Mesothelial cell of epicardium (in vitro differentiated cells): ENCODE measurements around the gene PHACTR3. TPM values are rescaled to one million over a fixed set of nuclear protein-coding genes. Genes with fewer than 3 reads are reported as not detected.

Experiments used
- DNase-seq, 2 experiments: peaks; one replicate each; pipeline ENCODE4 v3.0.0; 2021; ENCODE audit warnings: low spot score in 2 of 2; ENCODE audit not compliant: unreplicated experiment in 2 of 2
- H3K27ac Mint-ChIP-seq: 2 replicates; pipeline ENCODE4 v1.8.0; 2021; ENCODE audit warnings: mixed read lengths
- H3K27me3 Mint-ChIP-seq: 2 replicates; pipeline ENCODE4 v1.8.0; 2021; ENCODE audit warnings: low read depth, mixed read lengths
- H3K36me3 Mint-ChIP-seq: 2 replicates; pipeline ENCODE4 v1.8.0; 2021; ENCODE audit warnings: mixed read lengths
- H3K4me1 Mint-ChIP-seq: 2 replicates; pipeline ENCODE4 v1.8.0; 2021; ENCODE audit warnings: mixed read lengths
- H3K4me3 Mint-ChIP-seq: 2 replicates; pipeline ENCODE4 v1.8.0; 2021; ENCODE audit warnings: mild to moderate bottlenecking, moderate library complexity, mixed read lengths
- H3K9me3 Mint-ChIP-seq: 2 replicates; pipeline ENCODE4 v1.8.0; 2021; ENCODE audit warnings: mixed read lengths
- CTCF ChIP-seq: fragments of 200-600 bp; sonication (generic); IDR thresholded peaks from one replicate; pipeline ENCODE4 v1.5.0; 2021; ENCODE audit warnings: antibody characterized with exemption; ENCODE audit not compliant: unreplicated experiment
- total RNA-seq: library from RNA; stranded (reverse); gene quantifications from 3 replicates; pipeline ENCODE4 v1.2.1, GENCODE V29; 2021

PHACTR3 gene
- total RNA-seq, 1 donor from 2014 or later, result 0.16 TPM

DNA sequence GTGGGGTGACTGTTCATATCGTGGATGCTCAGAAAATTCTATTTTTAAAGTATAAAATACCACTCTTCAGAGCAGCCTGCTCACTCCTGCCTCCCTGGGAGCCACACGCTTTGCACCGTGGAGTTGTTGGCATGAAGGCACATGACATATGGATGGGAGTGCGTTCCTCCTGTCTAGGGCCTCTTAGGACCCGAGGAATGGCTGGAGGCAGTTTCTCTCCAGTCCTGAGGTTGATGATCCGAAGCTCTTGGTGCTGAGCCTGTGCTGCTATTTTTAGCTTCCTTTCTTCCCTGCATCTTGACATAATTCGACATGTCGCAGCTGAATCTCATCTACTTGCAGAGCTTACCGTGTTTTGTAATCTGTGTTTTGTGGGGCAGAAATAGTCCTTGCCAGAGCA lies 73.9 kb downstream of the PHACTR3 start:
- Mint-ChIP-seq H3K36me3 (no peaks in the 10 kb centered on the region), H3K4me1 (no peaks in the 10 kb centered on the region), H3K4me3 (no peak overlapping the region), H3K9me3 (peaks cover 59% of the 10 kb centered on the region), H3K27ac (no peak overlapping the region), H3K27me3 (no peaks in the 10 kb centered on the region)
- DNase-seq, result no peak
- no peak for TF ChIP-seq CTCF

- no peak for DNase-seq
- H3K4me3 Mint-ChIP-seq, result no peak overlapping the region
- no peaks in the 10 kb centered on the region for H3K36me3 Mint-ChIP-seq
- no peak overlapping the region for H3K27ac Mint-ChIP-seq
- H3K4me1 Mint-ChIP-seq, result no peaks in the 10 kb centered on the region
- H3K9me3 Mint-ChIP-seq, result peaks cover 65% of the 10 kb centered on the region
- no peaks in the 10 kb centered on the region for H3K27me3 Mint-ChIP-seq
- TF ChIP-seq CTCF, result no peak
Observed at GRCh38 chr20:59678951-59679350, 74.6 kb downstream of the PHACTR3 start.

GRCh38 chr20:59680148-59680650 lies 75.9 kb downstream of the PHACTR3 start:
- DNase-seq, result no peak
- peaks cover 63% of the 10 kb centered on the region for H3K9me3 Mint-ChIP-seq
- H3K36me3 Mint-ChIP-seq, result no peaks in the 10 kb centered on the region
- no peak overlapping the region for H3K4me3 Mint-ChIP-seq
- no peaks in the 10 kb centered on the region for H3K4me1 Mint-ChIP-seq
- no peaks in the 10 kb centered on the region for H3K27me3 Mint-ChIP-seq
- no peak for TF ChIP-seq CTCF
- H3K27ac Mint-ChIP-seq, result no peak overlapping the region

DNA sequence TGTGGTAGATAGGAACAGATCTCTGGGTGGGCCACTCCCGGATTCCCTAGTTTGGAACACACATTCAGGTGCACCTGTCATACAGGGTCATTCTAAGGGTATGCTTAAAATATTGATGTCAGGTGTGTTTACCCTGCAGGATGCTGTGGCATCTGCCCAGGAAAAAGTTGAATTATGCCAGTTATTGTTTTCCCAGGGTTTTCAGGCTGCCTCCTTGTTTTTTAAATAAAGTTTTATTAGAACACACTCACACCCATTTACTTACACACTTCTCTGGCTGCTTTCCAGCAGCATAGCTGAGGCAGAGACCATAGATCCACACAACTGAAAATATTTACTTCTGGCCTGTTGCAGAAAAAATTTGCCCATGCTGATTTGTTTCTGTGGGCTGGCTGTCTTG lies 76.5 kb downstream of the PHACTR3 start:
- Mint-ChIP-seq H3K4me1 (no peaks in the 10 kb centered on the region), H3K27me3 (no peaks in the 10 kb centered on the region), H3K27ac (no peak overlapping the region), H3K4me3 (no peak overlapping the region), H3K9me3 (peaks cover 59% of the 10 kb centered on the region), H3K36me3 (no peaks in the 10 kb centered on the region)
- no peak for DNase-seq
- TF ChIP-seq CTCF, result no peak

DNA sequence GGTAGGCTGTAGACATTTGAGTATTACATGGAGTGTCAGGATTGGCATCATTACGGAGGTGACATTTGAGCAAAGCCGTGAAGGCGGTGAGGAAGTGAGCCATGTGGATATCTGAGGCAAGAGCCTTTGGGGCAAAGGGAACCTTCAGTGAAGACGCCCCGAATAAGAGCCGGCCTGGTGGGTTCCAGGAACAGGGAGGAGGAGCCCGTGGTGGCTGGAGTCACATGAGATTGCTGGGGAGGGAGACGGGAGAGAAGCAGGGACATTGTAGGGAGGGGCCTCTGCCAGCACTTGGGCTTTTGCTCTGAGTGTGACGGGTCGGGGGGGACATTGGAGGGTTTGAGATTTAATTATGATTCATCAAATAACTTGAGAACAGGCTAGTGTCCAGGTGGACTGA lies 78.3 kb downstream of the PHACTR3 start:
- Mint-ChIP-seq H3K4me1 (no peaks in the 10 kb centered on the region), H3K9me3 (peaks cover 47% of the 10 kb centered on the region), H3K27me3 (no peaks in the 10 kb centered on the region), H3K36me3 (no peaks in the 10 kb centered on the region), H3K4me3 (no peak overlapping the region), H3K27ac (no peak overlapping the region)
- DNase-seq, result no peak
- no peak for TF ChIP-seq CTCF

GRCh38 chr20:59683181-59683580 lies 78.8 kb downstream of the PHACTR3 start:
- Mint-ChIP-seq H3K9me3 (peaks cover 47% of the 10 kb centered on the region), H3K27me3 (no peaks in the 10 kb centered on the region), H3K4me1 (no peaks in the 10 kb centered on the region), H3K4me3 (no peak overlapping the region), H3K36me3 (no peaks in the 10 kb centered on the region), H3K27ac (no peak overlapping the region)
- no peak for TF ChIP-seq CTCF
- no peak for DNase-seq
